ENCODE results near the gene PALM. TPM values are rescaled to one million over a fixed set of nuclear protein-coding genes. Genes with fewer than 3 reads are reported as not detected.

The PALM gene
- polyA plus RNA-seq, 1 donor from 2014 or later = 74.8 TPM

DNA sequence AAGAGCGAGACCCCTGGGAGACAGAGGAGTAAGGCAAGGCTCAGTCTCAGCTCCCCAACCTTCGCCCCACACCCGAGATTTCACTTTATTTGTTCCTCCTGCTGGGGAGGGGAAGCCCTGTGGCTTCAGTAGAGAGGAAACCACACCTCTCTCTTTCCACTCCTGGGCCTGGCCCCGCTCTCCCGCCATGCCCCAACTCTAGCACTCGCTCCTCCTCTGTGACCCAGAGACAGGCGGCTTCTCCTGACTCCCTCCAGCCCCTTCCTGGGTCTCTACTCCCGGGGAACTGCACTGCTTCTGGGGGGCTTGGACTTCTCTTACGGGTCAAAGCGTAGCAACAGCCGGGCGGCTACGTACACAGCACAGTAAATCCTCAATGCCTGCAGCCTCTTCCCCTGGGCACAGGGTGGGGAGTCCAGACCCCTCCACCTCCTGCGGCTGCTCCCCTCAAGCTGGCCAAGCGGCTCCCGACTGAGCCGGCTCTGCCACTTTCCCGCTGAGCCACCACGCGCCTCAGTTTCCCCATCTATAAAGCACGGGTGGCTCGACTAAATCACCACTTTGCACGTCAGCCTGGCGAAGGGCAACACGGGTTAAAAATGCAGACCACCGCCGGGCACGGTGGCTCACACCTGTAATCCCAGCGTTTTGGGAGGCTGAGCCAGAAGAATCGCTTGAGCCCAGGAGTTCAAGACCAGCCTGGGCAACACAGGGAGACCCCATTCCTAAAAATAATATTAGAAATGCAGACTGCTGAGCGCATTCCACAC, 47.1 kb upstream of the PALM start:
- H3K36me3 ChIP-seq (ENCODE audit: insufficient read depth, low read length) = no peaks in the 10 kb centered on the region
- H4K20me1 ChIP-seq (ENCODE audit: insufficient read depth) = peaks cover 11% of the 10 kb centered on the region
- no peaks in the 10 kb centered on the region for H3K9me2 ChIP-seq (ENCODE audit: insufficient read depth, low read length)
- H3K79me2 ChIP-seq (replicated peaks; ENCODE audit: insufficient read depth, low read length) = peaks cover 46% of the 10 kb centered on the region
- H3K27ac ChIP-seq (ENCODE audit: low read length) = no peak overlapping the region
- H3K4me2 ChIP-seq (ENCODE audit: low read length) = peak overlapping the region; percentile 65
- no peaks in the 10 kb centered on the region for H3F3A ChIP-seq (ENCODE audit: insufficient read depth, low read length, poor library complexity, severe bottlenecking)
- H3K27me3 ChIP-seq (ENCODE audit: insufficient read depth, low read depth, low read length) = no peaks in the 10 kb centered on the region
- peak overlapping the region; percentile 91 for H3K4me3 ChIP-seq (ENCODE audit: low read length)
- no peaks in the 10 kb centered on the region for H3K9me3 ChIP-seq (ENCODE audit: low read length)
- TF ChIP-seq MXI1 (conservative IDR thresholded peaks at IDR 0.05; ENCODE audit: poor library complexity, severe bottlenecking) = no peak
- TF ChIP-seq POLR2AphosphoS5 (IDR thresholded peaks at IDR 0.05) = no peak
- no peak for TF ChIP-seq REST (IDR thresholded peaks at IDR 0.05; ENCODE audit: borderline replicate concordance)
- TF ChIP-seq EP300 (conservative IDR thresholded peaks at IDR 0.05; ENCODE audit: poor library complexity, severe bottlenecking) = no peak
- TF ChIP-seq CTCF (IDR thresholded peaks at IDR 0.05; ENCODE audit: poor library complexity, severe bottlenecking) = no peak
- TF ChIP-seq EZH2 (IDR thresholded peaks at IDR 0.05; ENCODE audit: borderline replicate concordance, insufficient read depth, low read length, poor library complexity, severe bottlenecking) = no peak
- TF ChIP-seq TAF1 (IDR thresholded peaks at IDR 0.05; ENCODE audit: low read depth) = no peak
- no peak for TF ChIP-seq SMC3 (conservative IDR thresholded peaks at IDR 0.05; ENCODE audit: poor library complexity)
- TF ChIP-seq RAD21 (conservative IDR thresholded peaks at IDR 0.05) = no peak
- H2AFZ ChIP-seq (ENCODE audit: low read depth, low read length) = no peak overlapping the region
- H3K9ac ChIP-seq (ENCODE audit: low read length) = peak overlapping the region; percentile 82

DNA sequence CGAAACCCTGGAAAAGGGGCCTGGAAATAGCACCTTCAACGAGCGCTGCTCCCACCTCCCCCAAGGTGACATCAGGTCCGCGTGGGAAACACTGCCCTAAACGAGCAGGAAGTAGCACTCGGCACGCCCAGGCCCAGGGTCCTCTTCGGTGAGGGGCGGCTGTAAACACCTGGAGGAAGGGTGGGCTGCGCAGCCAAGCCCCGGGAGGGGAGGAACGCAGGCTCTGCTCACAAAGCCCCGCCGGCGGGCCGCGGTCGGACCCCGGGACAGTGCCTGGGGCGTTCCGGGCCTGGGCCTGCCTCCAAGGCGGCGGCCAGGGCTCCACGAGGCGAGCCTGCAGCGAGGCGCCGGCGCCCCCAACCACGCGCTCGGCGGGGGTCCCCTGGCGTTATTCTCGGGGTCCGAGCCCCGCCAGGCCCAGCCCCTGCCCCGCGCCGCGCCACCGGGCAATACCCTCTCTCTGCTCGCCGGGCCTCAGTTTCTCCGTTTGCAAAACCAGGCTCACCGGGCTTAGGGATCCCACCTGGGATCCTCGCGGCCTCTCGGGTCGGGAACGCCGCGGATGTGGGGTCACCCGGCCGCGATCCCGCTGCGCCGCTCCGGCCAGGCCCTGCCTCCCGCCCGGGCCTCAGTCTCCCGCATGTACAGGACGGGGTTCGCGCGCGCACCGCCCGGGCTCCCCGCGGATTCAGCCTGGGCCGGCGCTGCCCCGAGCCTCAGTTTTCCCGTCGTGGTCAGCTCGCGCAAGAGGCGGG, 46.4 kb upstream of the PALM start:
- Histone ChIP-seq H3K27me3 (ENCODE audit: insufficient read depth, low read depth, low read length) (no peaks in the 10 kb centered on the region), H3K27ac (ENCODE audit: low read length) (peak overlapping the region; percentile 28), H3K36me3 (ENCODE audit: insufficient read depth, low read length) (no peaks in the 10 kb centered on the region), H3F3A (ENCODE audit: insufficient read depth, low read length, poor library complexity, severe bottlenecking) (no peaks in the 10 kb centered on the region), H3K9ac (ENCODE audit: low read length) (peak overlapping the region; percentile 82), H2AFZ (ENCODE audit: low read depth, low read length) (no peak overlapping the region), H3K79me2 (replicated peaks; ENCODE audit: insufficient read depth, low read length) (peaks cover 45% of the 10 kb centered on the region), H4K20me1 (ENCODE audit: insufficient read depth) (peaks cover 11% of the 10 kb centered on the region), H3K4me2 (ENCODE audit: low read length) (peak overlapping the region; percentile 65), H3K4me3 (ENCODE audit: low read length) (peak overlapping the region; percentile 91), H3K9me2 (ENCODE audit: insufficient read depth, low read length) (no peaks in the 10 kb centered on the region), H3K9me3 (ENCODE audit: low read length) (no peaks in the 10 kb centered on the region)
- TF ChIP-seq TAF1 (IDR thresholded peaks at IDR 0.05; ENCODE audit: low read depth) (no peak), EZH2 (IDR thresholded peaks at IDR 0.05; ENCODE audit: borderline replicate concordance, insufficient read depth, low read length, poor library complexity, severe bottlenecking) (no peak), EP300 (conservative IDR thresholded peaks at IDR 0.05; ENCODE audit: poor library complexity, severe bottlenecking) (no peak), RAD21 (conservative IDR thresholded peaks at IDR 0.05) (no peak), MXI1 (conservative IDR thresholded peaks at IDR 0.05; ENCODE audit: poor library complexity, severe bottlenecking) (no peak), REST (IDR thresholded peaks at IDR 0.05; ENCODE audit: borderline replicate concordance) (no peak), CTCF (IDR thresholded peaks at IDR 0.05; ENCODE audit: poor library complexity, severe bottlenecking) (no peak), POLR2AphosphoS5 (IDR thresholded peaks at IDR 0.05) (no peak), SMC3 (conservative IDR thresholded peaks at IDR 0.05; ENCODE audit: poor library complexity) (no peak)
